Loucy (cell line): Measurements from ENCODE around the gene NCOA7.
A peak's percentile ranks its signal among the peaks of the same experiment; 100 is the strongest.

Experiments used
- H2AFZ ChIP-seq: fragments of 200-600 bp; sonication (generic); 2 replicates; pipeline ENCODE4 v1.6.0; 2016; ENCODE audit warnings: antibody characterized with exemption, mild to moderate bottlenecking, low read length, moderate library complexity
- H3F3A ChIP-seq: fragments of 200-600 bp; 2 replicates; pipeline ENCODE4 v1.6.0; 2016; ENCODE audit warnings: antibody characterized with exemption, low read depth, mild to moderate bottlenecking
- H3K27me3 ChIP-seq: fragments of 200-600 bp; sonication (generic); 2 replicates; pipeline ENCODE4 v1.6.1; 2014; ENCODE audit warnings: low read length, mild to moderate bottlenecking; ENCODE audit not compliant: insufficient read depth, poor library complexity, severe bottlenecking
- H3K36me3 ChIP-seq: fragments of 200-600 bp; sonication (generic); 2 replicates; pipeline ENCODE4 v1.6.1; 2016; ENCODE audit warnings: low read length; ENCODE audit not compliant: insufficient read depth
- H3K4me1 ChIP-seq: fragments of 200-600 bp; sonication (generic); 2 replicates; pipeline ENCODE4 v1.5.1; 2014; ENCODE audit warnings: low read length, mild to moderate bottlenecking; ENCODE audit not compliant: insufficient read depth, poor library complexity, severe bottlenecking
- H3K4me2 ChIP-seq: fragments of 200-600 bp; sonication (generic); 2 replicates; pipeline ENCODE4 v1.6.0; 2014; ENCODE audit warnings: antibody characterized with exemption, low read length, low read depth, mild to moderate bottlenecking; ENCODE audit not compliant: poor library complexity, severe bottlenecking
- H3K4me3 ChIP-seq: fragments of 200-600 bp; sonication (generic); 2 replicates; pipeline ENCODE4 v1.5.1; 2014; ENCODE audit warnings: low read length, mild to moderate bottlenecking, mixed read lengths; ENCODE audit not compliant: poor library complexity, severe bottlenecking
- H3K79me2 ChIP-seq: fragments of 200-600 bp; sonication (generic); 2 replicates; pipeline ENCODE4 v1.6.1; 2014; ENCODE audit warnings: low read length; ENCODE audit not compliant: insufficient read depth
- H3K9ac ChIP-seq: fragments of 200-600 bp; sonication (generic); 2 replicates; pipeline ENCODE4 v1.6.0; 2014; ENCODE audit warnings: mild to moderate bottlenecking, low read depth, low read length, moderate library complexity; ENCODE audit not compliant: poor library complexity, severe bottlenecking
- H3K9me2 ChIP-seq: fragments of 200-600 bp; sonication (generic); replicated peaks from 2 replicates; pipeline ENCODE4 v1.6.1; 2016; ENCODE audit warnings: low read depth, low read length, mixed read lengths
- H3K9me3 ChIP-seq: fragments of 200-600 bp; sonication (generic); 2 replicates; pipeline ENCODE4 v1.6.1; 2014; ENCODE audit warnings: mild to moderate bottlenecking, antibody characterized with exemption, low read length, low read depth; ENCODE audit not compliant: insufficient read depth
- H4K20me1 ChIP-seq: fragments of 200-600 bp; sonication (generic); 2 replicates; pipeline ENCODE4 v1.6.0; 2014; ENCODE audit warnings: antibody characterized with exemption, low read length, mild to moderate bottlenecking; ENCODE audit not compliant: insufficient read depth, poor library complexity, severe bottlenecking
- EZH2phosphoT487 ChIP-seq: fragments of 200-600 bp; IDR thresholded peaks from 2 replicates; pipeline ENCODE4 v1.6.1; 2018; ENCODE audit warnings: antibody characterized with exemption, mild to moderate bottlenecking, moderate library complexity, borderline replicate concordance
- TF ChIP-seq, protein P1 (sequence below): fragments of 200-600 bp; sonication (generic); conservative IDR thresholded peaks from 2 replicates; pipeline ENCODE4 v1.5.1; 2014; ENCODE audit warnings: mild to moderate bottlenecking, antibody characterized with exemption, low read length

NCOA7 gene

DNA sequence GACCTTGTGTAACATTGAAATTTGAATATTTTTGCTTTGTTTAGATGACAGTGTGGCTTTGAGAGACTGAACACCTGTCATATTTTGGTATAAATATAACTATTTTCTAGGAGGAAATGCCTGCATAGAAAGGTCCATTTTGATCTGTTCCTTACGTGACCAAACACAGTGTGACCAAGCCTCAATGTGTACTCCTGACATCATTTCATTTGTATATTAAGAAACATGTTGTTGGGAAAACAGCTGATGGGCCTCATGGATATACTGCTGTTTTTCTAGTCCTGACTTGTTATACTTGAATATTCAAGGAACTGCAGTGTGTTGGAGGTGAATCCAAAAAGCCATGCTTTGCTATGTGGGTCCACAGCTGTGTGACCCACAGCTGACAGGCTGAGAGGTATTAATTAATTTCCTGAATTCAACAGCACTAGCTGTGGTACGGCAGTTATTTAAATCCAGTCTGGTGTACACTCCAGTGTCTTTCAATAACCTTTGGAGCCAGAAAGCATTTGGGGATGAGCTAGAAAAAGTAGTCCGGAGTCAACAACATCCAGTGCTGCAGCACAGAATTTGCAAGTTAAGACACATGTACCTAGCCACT lies 18.9 kb downstream of the NCOA7 start:
- TF ChIP-seq, protein P1, sequence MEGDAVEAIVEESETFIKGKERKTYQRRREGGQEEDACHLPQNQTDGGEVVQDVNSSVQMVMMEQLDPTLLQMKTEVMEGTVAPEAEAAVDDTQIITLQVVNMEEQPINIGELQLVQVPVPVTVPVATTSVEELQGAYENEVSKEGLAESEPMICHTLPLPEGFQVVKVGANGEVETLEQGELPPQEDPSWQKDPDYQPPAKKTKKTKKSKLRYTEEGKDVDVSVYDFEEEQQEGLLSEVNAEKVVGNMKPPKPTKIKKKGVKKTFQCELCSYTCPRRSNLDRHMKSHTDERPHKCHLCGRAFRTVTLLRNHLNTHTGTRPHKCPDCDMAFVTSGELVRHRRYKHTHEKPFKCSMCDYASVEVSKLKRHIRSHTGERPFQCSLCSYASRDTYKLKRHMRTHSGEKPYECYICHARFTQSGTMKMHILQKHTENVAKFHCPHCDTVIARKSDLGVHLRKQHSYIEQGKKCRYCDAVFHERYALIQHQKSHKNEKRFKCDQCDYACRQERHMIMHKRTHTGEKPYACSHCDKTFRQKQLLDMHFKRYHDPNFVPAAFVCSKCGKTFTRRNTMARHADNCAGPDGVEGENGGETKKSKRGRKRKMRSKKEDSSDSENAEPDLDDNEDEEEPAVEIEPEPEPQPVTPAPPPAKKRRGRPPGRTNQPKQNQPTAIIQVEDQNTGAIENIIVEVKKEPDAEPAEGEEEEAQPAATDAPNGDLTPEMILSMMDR = no peak
- TF ChIP-seq EZH2phosphoT487 = no peak
- Histone ChIP-seq H3K4me1 (peaks cover 80% of the 10 kb centered on the region), H3K79me2 (peaks cover 57% of the 10 kb centered on the region), H4K20me1 (no peaks in the 10 kb centered on the region), H3K4me3 (no peak overlapping the region), H3K9me2 (no peaks in the 10 kb centered on the region), H3K36me3 (no peaks in the 10 kb centered on the region), H3K27me3 (no peaks in the 10 kb centered on the region), H3K9me3 (no peaks in the 10 kb centered on the region), H2AFZ (no peak overlapping the region), H3F3A (no peaks in the 10 kb centered on the region), H3K4me2 (peak overlapping the region; percentile 33), H3K9ac (peak overlapping the region; percentile 14)

DNA sequence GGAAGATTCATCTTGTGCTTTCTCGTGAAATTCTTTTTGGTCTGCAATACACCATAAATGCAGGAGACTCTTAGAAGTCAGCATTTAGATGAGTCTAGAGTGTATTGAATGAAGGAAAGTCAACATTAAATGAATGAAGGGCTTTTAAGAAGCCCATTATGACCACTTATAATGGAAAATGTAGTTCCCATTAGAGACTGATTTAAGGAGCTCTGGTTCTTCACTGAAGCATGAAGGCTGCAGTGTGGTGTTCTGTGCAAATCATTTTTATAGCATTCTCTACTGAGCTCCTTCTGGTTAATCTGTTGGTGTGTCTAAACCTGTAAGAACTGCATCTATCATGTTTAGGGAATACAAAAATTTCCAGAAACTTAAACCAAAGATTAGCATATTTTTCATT lies 19.7 kb downstream of the NCOA7 start:
- no peaks in the 10 kb centered on the region for H3K36me3 ChIP-seq
- no peak overlapping the region for H2AFZ ChIP-seq
- no peaks in the 10 kb centered on the region for H3F3A ChIP-seq
- H3K4me2 ChIP-seq = peak overlapping the region; percentile 33
- H3K4me3 ChIP-seq = no peak overlapping the region
- no peaks in the 10 kb centered on the region for H3K9me2 ChIP-seq
- peaks cover 78% of the 10 kb centered on the region for H3K4me1 ChIP-seq
- H3K79me2 ChIP-seq = peaks cover 56% of the 10 kb centered on the region
- TF ChIP-seq EZH2phosphoT487 = no peak
- TF ChIP-seq, protein P1 = no peak
- no peaks in the 10 kb centered on the region for H3K27me3 ChIP-seq
- H3K9ac ChIP-seq = peak overlapping the region; percentile 14
- no peaks in the 10 kb centered on the region for H3K9me3 ChIP-seq
- no peaks in the 10 kb centered on the region for H4K20me1 ChIP-seq

DNA sequence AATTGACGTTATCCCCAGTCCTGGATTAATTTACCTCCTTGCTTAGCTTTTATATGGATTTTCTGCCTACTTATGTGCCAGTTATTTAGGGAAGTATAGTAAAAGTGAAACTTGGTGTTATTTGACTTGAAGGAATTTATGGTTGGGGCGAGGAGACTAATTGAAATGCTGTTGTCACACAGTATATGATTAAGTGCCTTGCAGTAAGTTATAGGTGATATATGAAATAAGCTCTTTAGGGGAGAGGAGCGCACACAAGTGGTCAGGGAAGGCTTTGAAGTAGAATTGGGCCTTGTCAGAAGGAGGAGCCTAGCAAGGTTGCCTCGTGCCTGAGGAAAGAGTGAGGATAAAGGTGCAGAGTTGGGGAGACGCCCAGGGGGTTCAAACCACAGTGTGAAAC lies 20.5 kb downstream of the NCOA7 start:
- no peaks in the 10 kb centered on the region for H3K27me3 ChIP-seq
- H3K4me1 ChIP-seq = peaks cover 74% of the 10 kb centered on the region
- no peaks in the 10 kb centered on the region for H3K9me3 ChIP-seq
- TF ChIP-seq, protein P1 = no peak; the same call in 1 of the 2 replicates
- no peak for TF ChIP-seq EZH2phosphoT487
- H3K9me2 ChIP-seq = no peaks in the 10 kb centered on the region
- H2AFZ ChIP-seq = no peak overlapping the region
- H3K36me3 ChIP-seq = peaks cover 5% of the 10 kb centered on the region; the same call in 1 of the 2 replicates
- H3K9ac ChIP-seq = no peak overlapping the region
- no peaks in the 10 kb centered on the region for H3F3A ChIP-seq
- no peaks in the 10 kb centered on the region for H4K20me1 ChIP-seq
- H3K4me3 ChIP-seq = no peak overlapping the region
- peaks cover 58% of the 10 kb centered on the region for H3K79me2 ChIP-seq
- H3K4me2 ChIP-seq = peak overlapping the region; percentile 33
